PC-3 (cell line): Measurements from ENCODE around the gene KDM4C.

Experiments
- CTCF ChIP-seq: fragments of 300-600 bp; sonication (generic); conservative IDR thresholded peaks from 2 replicates; pipeline ENCODE4 v1.5.1; 2017; ENCODE audit warnings: antibody characterized with exemption, low read depth, mild to moderate bottlenecking, low read length
- EZH2 ChIP-seq: fragments of 300-600 bp; sonication (generic); IDR thresholded peaks from one replicate; pipeline ENCODE4 v1.6.1; 2017; ENCODE audit warnings: antibody characterized with exemption, mild to moderate bottlenecking, low read length; ENCODE audit not compliant: unreplicated experiment
- EZH2phosphoT487 ChIP-seq: fragments of 300-600 bp; sonication (generic); IDR thresholded peaks from 2 replicates; pipeline ENCODE4 v1.6.1; 2018; ENCODE audit warnings: mild to moderate bottlenecking, antibody characterized with exemption, low read length, borderline replicate concordance

DNA sequence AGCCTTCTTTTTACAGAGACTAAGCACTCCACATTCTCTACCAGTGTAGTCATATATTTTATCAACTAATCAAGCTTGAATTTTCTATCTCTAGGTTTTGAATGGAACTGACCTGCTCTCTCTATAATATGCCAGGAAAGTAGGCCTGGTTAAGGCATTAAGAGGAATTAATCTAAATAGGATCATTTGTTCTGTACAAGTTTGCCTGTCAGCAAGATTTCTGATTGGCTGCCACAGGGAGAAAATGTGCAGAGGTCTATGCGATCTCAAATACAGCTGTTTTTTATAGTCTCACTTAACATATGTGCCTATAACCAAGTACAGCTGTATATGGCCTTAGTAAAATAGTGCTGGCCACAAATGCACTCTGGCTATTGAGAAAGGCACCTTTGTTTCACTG is 418.8 kb downstream of the KDM4C start:
- no peak for TF ChIP-seq CTCF
- no peak for TF ChIP-seq EZH2
- TF ChIP-seq EZH2phosphoT487 = no peak
